OCI-LY7 (cell line): ENCODE data around the gene MRPL55. TPM values are rescaled to one million over a fixed set of nuclear protein-coding genes. Genes with fewer than 3 reads are reported as not detected.

Experiments used
- BruUV-seq: library from RNA; stranded (reverse); fragments of 400-500 nt; replicated peaks from 2 replicates; lab custom pipeline; 2021; lab: Mats Ljungman, UMichigan
- CTCF ChIA-PET: fragments of 300-600 bp; sonication (Branson Sonifier 250); formaldehyde crosslinking; loops from one replicate; lab custom pipeline; 2022; ENCODE audit warnings: antibody characterized with exemption; ENCODE audit not compliant: unreplicated experiment; lab: Charles Lee
- POLR2A ChIA-PET: fragments of 300-600 bp; sonication (Branson Sonifier 250); formaldehyde crosslinking; loops from one replicate; lab custom pipeline; 2022; ENCODE audit warnings: antibody characterized with exemption; lab: Charles Lee
- DNase-seq: peaks from one replicate; pipeline ENCODE4 v3.0.0-alpha.2; 2015; ENCODE audit warnings: low spot score
- H2AFZ ChIP-seq: fragments of 200-600 bp; sonication (generic), shearing (Covaris generic); 2 replicates; pipeline ENCODE4 v1.6.1; 2014; ENCODE audit warnings: mild to moderate bottlenecking, antibody characterized with exemption, low read length, moderate library complexity
- H3K27ac ChIP-seq: fragments of 200-600 bp; sonication (generic); 2 replicates; pipeline ENCODE4 v1.5.1; 2014; ENCODE audit warnings: mixed run types, low read depth, mild to moderate bottlenecking, moderate library complexity, low read length, inconsistent platforms; ENCODE audit not compliant: poor library complexity, severe bottlenecking
- H3K36me3 ChIP-seq: fragments of 200-600 bp; sonication (generic); 2 replicates; pipeline ENCODE4 v1.6.1; 2014; ENCODE audit warnings: mild to moderate bottlenecking, antibody characterized with exemption, low read length, moderate library complexity, mixed read lengths; ENCODE audit not compliant: insufficient read depth
- H3K4me1 ChIP-seq: fragments of 200-600 bp; sonication (generic); 2 replicates; pipeline ENCODE4 v1.5.1; 2014; ENCODE audit warnings: mild to moderate bottlenecking, low read length; ENCODE audit not compliant: insufficient read depth, poor library complexity, severe bottlenecking
- H3K4me2 ChIP-seq: fragments of 200-600 bp; sonication (generic); 2 replicates; pipeline ENCODE4 v1.6.1; 2014; ENCODE audit warnings: mild to moderate bottlenecking, low read length
- H3K4me3 ChIP-seq: fragments of 200-600 bp; sonication (generic); 2 replicates; pipeline ENCODE4 v1.5.1; 2014; ENCODE audit warnings: mild to moderate bottlenecking, low read depth, low read length; ENCODE audit not compliant: poor library complexity, severe bottlenecking
- H3K79me2 ChIP-seq: fragments of 200-600 bp; sonication (generic); 2 replicates; pipeline ENCODE4 v1.6.1; 2016; ENCODE audit warnings: low read depth, mild to moderate bottlenecking, low read length, moderate library complexity, mixed read lengths; ENCODE audit not compliant: insufficient read depth
- H3K9me2 ChIP-seq: fragments of 200-600 bp; sonication (generic); 2 replicates; pipeline ENCODE4 v1.6.1; 2016; ENCODE audit warnings: mild to moderate bottlenecking, low read length, mixed read lengths; ENCODE audit not compliant: insufficient read depth
- H3K9me3 ChIP-seq: fragments of 200-600 bp; sonication (generic); 2 replicates; pipeline ENCODE4 v1.6.1; 2014; ENCODE audit warnings: mild to moderate bottlenecking, mixed run types, low read length, mixed read lengths
- H4K20me1 ChIP-seq: fragments of 200-600 bp; sonication (generic); 2 replicates; pipeline ENCODE4 v1.6.1; 2014; ENCODE audit warnings: mild to moderate bottlenecking, antibody characterized with exemption, low read length, moderate library complexity, mixed read lengths; ENCODE audit not compliant: insufficient read depth
- EZH2phosphoT487 ChIP-seq: fragments of 200-600 bp; sonication (generic); IDR thresholded peaks from 2 replicates; pipeline ENCODE4 v1.6.1; 2018; ENCODE audit warnings: low read depth, borderline replicate concordance, mild to moderate bottlenecking, mixed run types, antibody characterized with exemption, low read length, moderate library complexity, mixed read lengths
- intact Hi-C: fragments of 100-400 bp; cut with micrococcal nuclease; formaldehyde crosslinking; loops from one replicate; pipeline ENCODE4 v1.10.0; 2022; ENCODE audit not compliant: unreplicated experiment
- total RNA-seq, 2 experiments: library from RNA; depleted of rRNA in 1 of 2; stranded (reverse); fragments of >200 nt in 1 of 2; shearing (Covaris generic) in 1 of 2; gene quantifications; 2 replicates each; pipeline ENCODE4 v1.2.3, GENCODE V29; 2014 to 2022
- TF ChIP-seq, protein P1 (sequence below): fragments of 200-600 bp; sonication (generic); conservative IDR thresholded peaks from 2 replicates; pipeline ENCODE4 v1.5.1; 2014; ENCODE audit warnings: mild to moderate bottlenecking, antibody characterized with exemption, low read length, moderate library complexity, mixed read lengths

MRPL55 gene
- total RNA-seq, 2 experiments from 2014 or later = 50.0 to 92.8 TPM

DNA sequence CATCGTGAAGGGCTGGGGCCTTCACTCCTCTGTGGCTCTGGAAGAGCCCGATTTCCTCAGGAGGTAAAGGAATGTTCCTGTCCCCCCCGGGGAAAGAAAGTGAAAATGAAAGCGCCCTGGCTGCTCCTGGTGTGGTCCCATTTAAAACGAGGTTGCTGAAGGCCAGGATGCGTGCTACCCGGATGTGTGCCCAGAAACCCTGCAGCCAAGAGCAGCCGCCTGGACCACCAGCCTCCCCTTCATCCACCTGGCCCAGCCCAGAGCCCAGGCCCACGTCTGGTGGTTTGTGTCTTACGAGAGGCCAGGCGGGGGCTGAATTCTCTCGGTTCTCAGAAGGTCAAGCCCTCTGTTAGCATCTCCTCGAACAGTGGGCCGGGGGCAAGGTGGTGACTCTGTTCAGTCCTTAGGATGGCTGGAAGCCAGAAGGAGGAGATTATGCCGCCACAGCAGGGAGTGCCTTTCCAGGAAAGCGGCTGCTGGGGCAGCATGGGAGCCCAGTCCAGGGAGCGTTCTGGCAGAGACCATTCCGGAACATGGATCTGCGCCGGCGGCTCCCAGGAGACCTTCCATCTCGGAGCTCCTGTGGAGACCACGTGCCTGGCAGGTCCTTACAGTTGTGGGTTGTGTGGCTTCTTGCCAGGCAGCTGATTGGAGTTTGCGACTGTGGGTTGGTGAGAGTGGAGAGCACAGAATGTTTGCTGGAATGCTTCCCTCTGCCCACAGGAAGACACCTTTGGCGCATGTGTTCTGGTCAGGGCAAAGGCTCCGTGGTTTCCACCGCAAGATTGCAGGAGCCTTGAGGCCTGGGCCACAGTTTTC is 32.3 kb upstream of the MRPL55 start:
- Histone ChIP-seq H3K36me3 (peaks cover 31% of the 10 kb centered on the region), H4K20me1 (peaks cover 16% of the 10 kb centered on the region; the same call in 1 of the 2 replicates), H3K27ac (peak overlapping the region; percentile 51), H3K9me3 (no peaks in the 10 kb centered on the region), H2AFZ (no peak overlapping the region), H3K4me2 (peak overlapping the region; percentile 99), H3K79me2 (peaks cover 47% of the 10 kb centered on the region), H3K9me2 (no peaks in the 10 kb centered on the region), H3K4me3 (peak overlapping the region; percentile 92), H3K4me1 (peaks cover 68% of the 10 kb centered on the region)
- ChIA-PET CTCF (interaction anchor here (0.9 kb wide), 1 partner anchor 23 kb away, joined by 3 read pairs; no protein-coding TSS in a partner anchor), POLR2A (interaction anchor here (1.2 kb wide), 1 partner anchor 25 kb away, joined by 5 read pairs; no protein-coding TSS in a partner anchor)
- TF ChIP-seq, protein P1, sequence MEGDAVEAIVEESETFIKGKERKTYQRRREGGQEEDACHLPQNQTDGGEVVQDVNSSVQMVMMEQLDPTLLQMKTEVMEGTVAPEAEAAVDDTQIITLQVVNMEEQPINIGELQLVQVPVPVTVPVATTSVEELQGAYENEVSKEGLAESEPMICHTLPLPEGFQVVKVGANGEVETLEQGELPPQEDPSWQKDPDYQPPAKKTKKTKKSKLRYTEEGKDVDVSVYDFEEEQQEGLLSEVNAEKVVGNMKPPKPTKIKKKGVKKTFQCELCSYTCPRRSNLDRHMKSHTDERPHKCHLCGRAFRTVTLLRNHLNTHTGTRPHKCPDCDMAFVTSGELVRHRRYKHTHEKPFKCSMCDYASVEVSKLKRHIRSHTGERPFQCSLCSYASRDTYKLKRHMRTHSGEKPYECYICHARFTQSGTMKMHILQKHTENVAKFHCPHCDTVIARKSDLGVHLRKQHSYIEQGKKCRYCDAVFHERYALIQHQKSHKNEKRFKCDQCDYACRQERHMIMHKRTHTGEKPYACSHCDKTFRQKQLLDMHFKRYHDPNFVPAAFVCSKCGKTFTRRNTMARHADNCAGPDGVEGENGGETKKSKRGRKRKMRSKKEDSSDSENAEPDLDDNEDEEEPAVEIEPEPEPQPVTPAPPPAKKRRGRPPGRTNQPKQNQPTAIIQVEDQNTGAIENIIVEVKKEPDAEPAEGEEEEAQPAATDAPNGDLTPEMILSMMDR = no peak
- no peak for TF ChIP-seq EZH2phosphoT487
- peak; percentile 46 for DNase-seq
- BruUV-seq = no TSS peak
- intact Hi-C loops = no loop called here

- Histone ChIP-seq H2AFZ (no peak overlapping the region), H3K4me1 (peaks cover 74% of the 10 kb centered on the region), H3K27ac (peak overlapping the region; percentile 51), H3K4me2 (peak overlapping the region; percentile 99), H3K4me3 (peak overlapping the region; percentile 92), H3K9me2 (no peaks in the 10 kb centered on the region), H3K9me3 (no peaks in the 10 kb centered on the region), H3K79me2 (peaks cover 47% of the 10 kb centered on the region), H4K20me1 (peaks cover 16% of the 10 kb centered on the region; the same call in 1 of the 2 replicates), H3K36me3 (peaks cover 28% of the 10 kb centered on the region)
- TF ChIP-seq EZH2phosphoT487 = no peak
- TF ChIP-seq, protein P1 = no peak
- no TSS peak for BruUV-seq
- ChIA-PET CTCF (no interaction called here), POLR2A (interaction anchor here (0.8 to 1.3 kb wide), 3 partner anchors 15 to 26 kb away, joined by 3 to 5 read pairs (median 5); partner anchors contain the start of gene IBA57)
- DNase-seq = peak; percentile 26
- intact Hi-C loops = no loop called here
These were observed 31.7 kb upstream of the MRPL55 start for GRCh38 chr1:228140724-228141225.
